DMS53 treated with DMSO at 0.1 percent for 48 hours (cell line): ENCODE results near the gene DNAJC7.
"Not testable (repeated sequence)": the region's sequence is repeated elsewhere in the genome, so short reads cannot be mapped to it uniquely, and the experiment has no call there.

Source experiments
- DNase-seq: peaks from one replicate; lab custom pipeline; 2025; ENCODE audit not compliant: unreplicated experiment; lab: John Stamatoyannopoulos, UW

DNAJC7 gene

DNA sequence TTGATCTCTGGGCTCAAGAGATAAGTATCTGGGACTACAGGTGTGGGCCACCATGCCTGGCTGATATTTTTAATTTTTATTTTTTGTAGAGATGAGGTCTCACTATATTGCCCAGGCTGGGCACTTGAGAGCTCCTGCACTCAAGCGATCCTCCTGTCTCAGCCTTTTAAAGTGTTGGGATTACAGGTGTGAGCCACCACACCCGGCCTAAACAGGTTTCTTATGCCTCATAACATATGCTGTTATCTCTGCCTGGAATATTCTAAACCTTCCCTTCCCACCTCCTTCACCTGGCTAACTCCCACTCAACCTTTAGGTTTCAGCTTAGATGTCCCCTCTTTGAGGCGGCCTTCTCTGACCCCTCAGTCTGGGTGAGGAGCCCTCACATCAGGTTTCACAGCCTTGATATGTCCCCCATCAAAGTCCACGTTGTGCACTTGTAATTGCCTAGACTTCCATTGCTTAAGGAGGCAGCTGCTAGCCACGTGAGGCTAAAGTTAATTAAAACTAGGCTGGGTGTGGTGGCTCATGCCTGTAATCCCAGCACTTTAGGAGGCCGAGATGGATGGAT lies 59.3 kb downstream of the DNAJC7 start:
- no peak for DNase-seq

DNA sequence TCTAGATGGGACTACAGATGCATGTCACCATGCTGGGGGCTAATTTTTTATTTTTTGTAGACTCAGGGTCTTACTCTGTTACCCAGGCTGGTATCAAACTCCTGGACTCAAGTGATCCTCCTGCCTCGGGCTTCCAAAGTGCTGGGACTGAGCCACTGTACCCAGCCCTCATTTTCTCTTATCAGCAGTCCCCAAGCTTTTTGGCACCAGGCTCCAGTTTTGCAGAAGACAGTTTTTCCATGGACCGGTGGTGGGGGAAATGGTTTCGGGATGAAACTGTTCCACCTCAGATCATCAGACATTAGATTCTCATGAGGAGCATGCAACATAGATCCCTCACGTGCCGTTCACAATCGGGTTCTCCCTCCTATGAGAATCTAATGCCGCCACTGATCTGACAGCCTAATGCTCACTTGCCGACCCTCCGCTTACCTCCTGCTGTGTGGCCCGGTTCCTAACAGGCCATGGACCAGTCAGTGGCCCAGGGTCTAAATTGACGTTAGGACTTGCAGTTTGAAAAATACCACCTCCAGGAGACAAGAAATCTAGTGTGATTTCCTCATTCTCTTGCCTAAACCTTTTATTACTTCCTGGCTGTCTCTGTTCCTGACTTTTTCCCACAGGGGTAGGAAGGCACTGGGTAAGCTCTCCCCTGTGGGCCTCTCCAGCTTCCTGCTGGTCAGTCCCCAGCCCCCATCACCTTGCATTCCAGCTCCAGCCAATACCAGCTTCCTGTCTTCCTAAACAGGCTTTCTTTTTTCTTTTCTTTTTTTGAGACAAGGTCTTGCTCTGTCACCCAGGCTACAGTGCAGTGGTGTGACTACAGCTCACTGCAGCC lies 60.0 kb downstream of the DNAJC7 start:
- no peak for DNase-seq

DNA sequence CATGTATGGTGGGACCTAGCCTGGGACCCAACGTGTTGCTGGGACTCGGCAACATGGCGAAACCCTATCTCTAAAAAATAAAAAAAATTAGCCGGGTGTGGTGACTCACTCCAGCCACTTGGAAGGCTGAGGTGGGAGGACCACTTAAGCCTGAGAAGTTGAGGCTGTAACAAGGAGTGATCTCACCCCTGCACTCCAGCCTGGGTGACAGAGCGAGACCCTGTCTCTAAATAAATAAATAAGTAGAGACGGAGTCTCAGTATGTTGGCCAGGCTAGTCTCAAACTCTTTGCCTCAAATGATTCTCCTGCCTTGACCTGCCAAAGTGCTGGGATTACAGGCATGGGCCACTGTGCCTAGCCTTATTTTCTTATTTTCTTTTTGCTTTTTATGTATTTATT lies 60.7 kb downstream of the DNAJC7 start:
- DNase-seq = no peak

DNA sequence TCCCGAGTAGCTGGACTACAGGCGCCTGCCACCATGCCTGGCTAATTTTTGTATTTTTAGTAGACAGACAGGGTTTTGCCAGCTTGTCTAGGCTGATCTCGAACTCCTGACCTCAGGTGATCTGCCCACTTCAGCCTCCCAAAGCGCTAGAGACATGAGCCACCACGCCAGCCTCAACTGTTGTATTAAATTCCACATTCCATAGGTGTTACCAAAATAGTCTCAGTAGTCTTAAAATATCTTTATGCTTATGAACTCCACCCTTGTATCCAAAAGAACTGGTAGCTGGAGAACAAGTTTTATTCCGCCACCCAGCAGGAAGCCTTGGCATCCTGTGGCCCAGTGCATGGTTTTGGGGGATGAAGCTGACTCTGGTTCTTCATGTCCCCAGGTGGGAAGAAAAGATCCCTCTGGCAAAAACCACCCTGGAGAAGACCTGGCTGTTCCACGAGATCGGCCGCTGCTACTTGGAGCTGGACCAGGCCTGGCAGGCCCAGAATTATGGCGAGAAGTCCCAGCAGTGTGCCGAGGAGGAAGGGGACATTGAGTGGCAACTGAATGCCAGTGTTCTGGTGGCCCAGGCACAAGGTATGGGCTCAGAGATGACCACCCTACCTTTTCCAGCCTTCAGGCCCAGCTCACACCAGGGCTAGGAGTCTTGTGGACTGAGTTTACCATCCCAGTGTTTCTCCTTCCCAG lies 68.3 kb downstream of the DNAJC7 start:
- no peak for DNase-seq

DNA sequence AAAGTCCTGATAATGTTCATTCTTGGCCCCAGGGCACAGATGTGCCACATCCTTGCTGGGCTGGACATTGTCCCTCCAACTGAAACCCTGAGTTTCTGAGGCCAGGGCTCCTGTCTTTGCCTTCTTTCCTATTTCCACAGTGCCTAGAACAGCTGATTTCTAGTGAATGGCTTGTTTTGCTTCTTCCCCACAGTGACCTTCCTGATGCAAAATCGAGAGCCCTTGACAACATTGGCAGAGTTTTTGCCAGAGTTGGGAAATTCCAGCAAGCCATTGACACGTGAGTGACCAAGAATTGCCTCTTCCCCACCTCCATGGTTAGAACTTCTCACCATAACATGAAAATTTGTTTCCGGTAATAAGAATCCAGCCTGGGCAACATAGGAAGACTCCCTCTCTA lies 72.3 kb downstream of the DNAJC7 start:
- no peak for DNase-seq

DNA sequence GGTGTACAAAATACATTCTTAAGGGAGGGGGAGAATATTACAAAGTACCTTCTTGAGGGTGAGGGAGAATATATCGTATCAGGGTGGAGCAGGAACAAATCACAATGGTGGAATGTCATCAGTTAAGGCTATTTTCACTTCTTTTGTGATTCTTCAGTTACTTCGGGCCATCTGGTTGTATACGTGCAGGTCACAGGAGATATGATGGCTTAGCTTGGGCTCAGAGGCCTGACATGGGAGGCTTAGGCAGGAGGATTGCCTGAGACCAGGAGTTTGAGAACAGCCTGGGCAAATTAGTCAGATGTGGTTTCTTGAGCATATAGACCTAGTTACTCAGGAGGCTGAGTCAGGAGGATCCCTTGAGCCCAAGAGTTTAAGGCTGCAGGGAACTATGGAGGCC lies 73.7 kb downstream of the DNAJC7 start:
- no peak for DNase-seq

DNA sequence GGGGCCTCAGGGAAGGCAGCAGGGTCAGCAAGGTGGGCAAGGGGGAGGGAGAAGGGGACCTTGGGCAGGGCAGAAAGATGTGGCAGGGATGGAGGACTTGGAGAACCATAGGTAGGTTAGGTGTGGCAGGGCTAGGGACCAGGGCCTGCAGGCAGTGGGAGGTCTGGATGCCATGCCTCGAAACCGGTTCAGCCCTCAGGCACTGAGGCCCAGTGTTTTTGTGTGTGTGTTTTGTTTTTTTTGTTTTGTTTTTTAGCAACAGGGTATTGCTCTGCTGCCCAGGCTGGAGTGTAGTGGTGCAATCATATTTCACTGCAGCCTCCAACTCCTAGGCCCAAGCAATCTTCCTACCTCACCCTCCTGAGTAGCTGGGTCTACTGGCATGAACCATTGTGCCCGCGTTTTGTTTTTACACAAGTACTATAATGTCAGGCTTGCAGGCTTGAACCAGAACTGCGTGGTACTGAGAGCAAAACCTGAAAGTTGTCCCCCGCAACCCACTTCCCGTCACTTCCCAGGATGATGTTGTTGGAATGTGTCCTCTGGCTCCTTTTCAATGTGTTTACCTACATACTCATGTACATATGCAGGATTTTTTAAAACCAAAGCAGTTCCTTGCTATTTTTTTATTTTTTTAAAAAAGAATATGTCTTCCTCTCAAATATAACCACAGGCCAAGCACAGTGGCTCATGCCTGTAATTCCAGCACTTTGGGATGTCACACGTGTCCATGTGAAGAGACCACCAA lies 74.4 kb downstream of the DNAJC7 start:
- DNase-seq = no peak

DNA sequence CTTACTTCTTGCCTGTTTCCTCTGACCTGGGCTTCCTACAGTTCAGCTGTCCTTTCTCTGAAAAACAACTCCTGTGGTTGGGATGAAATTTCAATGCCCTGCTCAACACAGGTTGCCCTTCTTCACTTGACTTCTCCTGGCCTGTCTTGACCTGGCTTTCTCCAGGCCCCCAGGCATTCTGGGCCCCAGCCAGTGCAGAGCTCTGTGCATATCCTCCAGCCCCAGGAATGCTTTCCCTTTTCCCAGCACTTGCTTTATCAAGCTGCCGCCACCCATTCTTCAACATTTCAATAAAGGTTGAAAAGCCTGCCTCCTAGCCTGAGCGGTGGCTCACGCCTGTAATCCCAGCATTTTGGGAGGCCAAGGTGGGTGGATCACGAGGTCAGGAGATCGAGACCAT lies 76.1 kb downstream of the DNAJC7 start:
- DNase-seq = no peak

DNA sequence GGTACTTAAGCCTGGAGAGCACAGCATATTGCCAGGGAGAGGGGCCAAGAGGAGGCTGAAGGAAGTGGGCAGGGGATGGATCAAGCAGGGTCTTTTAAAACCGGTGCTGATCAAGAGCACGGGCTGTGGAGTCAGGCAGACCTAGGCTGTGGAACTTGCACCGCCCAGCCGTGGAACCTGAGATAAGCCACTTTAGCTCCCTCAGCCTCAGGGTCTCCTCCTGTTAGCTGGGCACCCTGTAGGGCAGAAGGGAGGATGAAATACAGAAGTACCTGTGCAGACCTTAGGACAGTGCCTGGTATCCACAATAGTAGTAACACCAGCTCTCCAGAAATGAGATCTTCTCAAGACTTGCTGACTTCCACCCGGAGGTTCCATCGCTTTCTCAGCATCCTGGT lies 77.5 kb downstream of the DNAJC7 start:
- DNase-seq = no peak

DNA sequence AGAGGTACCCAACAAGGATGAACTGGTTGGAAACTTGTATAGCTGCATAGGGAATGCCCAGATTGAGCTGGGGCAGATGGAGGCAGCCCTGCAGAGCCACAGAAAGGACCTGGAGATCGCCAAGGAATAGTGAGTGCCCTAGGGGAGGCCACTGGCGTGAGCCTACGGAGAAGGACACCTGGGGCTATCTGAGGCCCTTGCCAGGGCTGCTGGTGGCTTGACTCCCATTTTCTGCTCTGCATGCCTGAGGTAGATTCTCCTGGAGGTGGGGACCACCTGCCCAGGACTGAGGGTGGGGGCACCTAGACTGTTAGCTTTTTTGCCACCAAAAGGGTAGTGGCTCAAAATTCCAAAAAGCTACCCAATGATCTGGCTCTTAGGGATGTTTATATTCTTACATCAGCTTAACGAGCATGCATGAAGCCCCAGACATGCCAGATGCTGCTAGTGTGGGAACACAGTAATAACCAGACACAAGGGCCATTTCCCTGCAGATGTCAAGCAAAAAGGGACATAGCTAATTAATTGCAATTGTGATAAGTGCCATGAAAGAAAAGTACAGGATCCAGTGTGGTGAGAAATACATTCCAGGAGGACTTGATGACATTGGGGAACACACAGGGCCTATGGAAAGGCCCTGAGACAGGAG lies 78.1 kb downstream of the DNAJC7 start:
- DNase-seq = no peak

DNA sequence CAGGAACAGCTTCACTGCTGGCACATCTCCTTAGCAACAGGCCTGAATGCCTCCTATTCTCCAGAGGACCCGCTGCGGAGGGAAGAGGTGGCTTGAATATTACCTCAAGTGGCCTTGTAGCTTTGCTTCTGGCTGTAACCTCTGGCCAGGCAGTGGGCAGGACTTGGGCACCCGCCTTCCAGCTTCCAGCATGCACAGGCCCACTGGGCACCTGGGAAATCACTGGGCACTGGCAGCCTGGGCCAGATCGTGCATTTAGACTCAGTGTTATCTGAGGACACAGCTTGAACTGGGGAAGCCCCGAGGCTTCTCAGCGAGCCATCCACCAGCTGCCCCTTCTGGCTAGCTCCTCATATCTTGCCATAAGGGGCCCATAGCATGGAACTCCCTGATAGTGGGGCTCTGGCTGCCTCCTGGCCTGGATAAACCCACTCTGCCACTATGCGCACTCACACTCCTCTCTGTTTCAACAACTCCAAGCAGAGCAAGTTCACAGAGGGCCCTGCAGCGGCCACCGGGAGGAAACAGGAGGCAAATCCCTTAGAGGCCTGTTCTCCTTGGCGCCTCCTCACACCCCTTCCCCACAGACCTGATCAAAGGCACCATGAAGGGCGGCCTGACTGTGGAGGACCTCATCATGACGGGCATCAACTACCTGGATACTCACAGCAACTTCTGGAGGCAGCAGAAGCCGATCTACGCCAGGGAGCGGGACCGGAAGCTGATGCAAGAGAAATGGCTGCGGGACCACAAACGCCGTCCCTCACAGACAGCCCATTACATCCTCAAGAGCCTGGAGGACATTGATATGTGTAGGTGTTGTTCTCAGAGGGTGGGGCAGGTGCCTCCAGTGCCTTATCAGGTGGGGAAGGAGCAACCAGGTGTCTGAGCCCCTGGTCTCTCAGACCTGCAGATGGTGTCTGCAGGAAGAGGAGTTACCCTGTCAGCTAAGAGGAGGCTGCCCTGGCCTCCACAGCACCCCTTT lies 79.0 kb downstream of the DNAJC7 start:
- no peak for DNase-seq

DNA sequence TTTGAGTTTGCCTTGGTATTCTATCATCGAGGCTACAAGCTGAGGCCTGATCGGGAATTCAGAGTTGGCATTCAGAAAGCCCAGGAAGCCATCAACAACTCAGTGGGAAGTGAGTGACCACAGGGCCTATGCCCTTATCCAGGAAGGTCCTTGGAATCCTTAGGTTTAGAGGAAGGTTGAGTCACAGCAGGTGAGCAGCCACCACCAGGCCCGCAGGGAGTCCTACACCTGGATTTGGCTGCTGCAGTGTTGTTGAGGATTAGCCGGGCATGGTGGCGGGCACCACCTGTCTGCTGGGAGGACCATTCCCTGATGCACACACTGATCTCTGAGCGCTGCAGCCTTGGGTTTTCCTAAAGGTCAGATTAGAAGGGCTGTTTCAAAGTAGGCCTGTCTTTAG lies 81.6 kb downstream of the DNAJC7 start:
- no peak for DNase-seq

DNA sequence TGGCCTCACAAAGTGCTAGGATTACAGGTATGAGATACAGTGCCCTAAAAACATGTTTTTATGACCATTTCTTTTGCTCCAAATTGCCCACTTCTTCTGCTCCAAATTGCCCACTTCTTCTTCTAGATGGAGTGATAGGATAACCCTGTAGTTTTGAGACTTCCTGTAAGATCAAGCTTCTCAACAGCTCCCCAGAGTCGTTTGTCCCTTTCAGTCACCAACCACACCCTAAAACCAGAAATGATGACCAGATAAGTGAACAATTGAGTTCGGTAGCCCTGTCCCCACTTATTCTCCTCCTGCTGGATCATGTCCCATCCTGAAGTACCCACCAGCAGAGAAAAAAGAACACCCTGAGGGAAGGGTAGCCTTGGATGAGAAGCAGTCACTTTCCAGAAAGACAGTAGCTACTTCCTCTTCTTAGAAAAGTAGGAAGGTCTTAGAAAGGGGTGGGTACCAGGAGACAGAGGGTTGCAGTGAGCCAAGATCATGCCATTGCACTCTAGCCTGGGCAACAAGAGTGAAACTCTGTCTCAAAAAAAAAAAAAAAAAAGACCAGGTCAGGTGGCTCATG lies 84.3 kb downstream of the DNAJC7 start:
- no peak for DNase-seq

DNA sequence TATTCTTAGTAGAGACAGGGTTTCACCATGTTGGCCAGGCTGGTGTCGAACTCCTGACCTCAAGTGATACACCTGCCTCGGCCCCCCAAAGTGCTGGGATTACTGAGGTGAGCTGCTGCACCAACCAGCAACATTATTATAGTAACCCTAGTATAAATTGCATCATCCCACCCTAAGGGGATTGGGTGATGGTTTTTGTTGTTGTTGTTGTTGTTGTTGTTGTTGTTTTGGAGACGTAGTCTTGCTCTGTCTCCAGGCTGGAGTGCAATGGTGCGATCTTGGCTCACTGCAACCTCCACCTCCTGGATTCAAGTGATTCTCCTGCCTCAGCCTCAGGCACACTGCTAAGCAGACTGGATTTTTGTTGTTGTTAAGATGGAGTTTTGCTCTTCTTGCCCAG lies 85.5 kb downstream of the DNAJC7 start:
- not testable (repeated sequence) for DNase-seq

DNA sequence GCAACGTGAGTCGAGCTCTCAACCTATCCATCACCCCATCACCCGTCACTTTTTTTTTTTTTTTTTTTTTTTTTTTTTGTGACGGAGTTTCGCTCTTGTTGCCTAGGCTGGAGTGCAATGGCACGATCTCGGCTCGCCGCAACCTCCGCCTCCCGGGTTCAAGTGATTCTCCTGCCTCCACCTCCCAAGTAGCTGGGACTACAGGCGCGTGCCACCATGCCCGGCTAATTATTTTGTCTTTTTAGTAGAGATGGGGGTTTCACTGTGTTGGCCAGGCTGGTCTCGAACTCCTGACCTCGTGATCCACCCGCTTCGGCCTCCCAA lies 86.4 kb downstream of the DNAJC7 start:
- not testable (repeated sequence) for DNase-seq

DNA sequence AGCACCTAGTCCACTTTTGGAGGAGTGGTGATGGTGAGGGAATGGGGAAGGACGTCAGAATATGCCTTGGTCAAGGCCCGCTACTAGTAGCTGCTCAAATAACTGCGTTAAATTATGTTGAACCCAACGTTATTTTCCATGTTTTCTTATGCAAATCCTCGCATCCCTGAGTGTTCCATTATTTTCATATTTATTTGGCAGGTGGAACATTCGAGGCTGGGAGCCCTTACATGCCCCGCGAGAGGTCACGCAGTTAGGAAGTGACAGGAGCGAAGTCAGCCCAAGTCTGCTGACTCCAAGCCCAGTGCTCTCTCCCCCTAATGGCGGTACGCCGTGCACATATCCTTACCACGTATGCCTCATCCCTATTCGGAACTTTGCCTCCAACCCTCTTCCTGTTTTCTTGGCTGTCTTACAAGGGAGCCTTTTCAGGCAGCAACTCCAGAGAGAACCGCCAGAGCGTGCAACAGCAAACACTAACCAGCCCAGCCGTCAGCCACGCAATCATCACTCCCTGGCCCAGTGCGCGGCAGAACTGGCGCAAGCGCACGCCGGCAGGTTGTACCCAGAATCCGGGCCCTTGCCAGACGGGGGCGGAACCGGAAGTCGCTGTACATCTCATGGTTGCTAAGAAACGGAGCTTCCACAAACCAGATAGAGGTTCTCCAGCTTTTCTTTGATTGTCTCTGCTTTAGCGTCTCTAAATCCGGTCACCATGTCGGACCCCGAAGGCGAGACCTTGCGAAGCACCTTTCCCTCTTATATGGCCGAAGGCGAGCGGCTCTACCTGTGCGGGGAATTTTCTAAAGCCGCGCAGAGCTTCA lies 87.0 kb downstream of the DNAJC7 start, which contains the start of gene ODAD4:
Gene ODAD4, plus strand, starts transcription at position 609 of the 824 bp plus-strand sequence. Its CDS starts 107 bp downstream, at position 716.
- DNase-seq = peak; percentile 94

DNA sequence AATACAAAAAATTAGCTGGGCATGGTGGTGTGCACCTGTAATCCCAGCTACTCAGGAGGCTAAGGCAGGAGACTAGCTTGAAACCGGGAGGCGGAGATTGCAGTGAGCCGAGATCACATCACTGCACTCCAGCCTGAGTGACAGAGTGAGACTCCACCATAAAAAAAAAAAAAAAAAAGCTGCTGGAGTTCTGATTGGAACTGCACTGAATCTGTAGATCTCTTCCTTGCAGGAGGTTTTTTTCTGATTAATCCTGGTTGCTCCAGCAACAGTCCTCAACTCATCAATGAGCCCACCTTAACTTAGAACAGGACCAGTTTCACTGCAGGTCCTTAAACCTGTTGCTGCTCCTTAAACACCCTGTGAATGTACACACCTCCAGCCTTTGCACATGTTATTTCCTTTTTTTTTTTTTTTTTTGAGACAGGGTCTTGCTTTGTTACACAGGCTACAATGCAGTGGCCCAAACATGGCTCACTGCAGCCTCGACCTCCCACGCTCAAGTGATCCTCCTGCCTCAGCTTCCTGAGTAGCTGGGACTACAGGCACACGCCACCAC lies 88.5 kb downstream of the DNAJC7 start:
- no peak for DNase-seq
